ENCODE measurements around the gene POLR3K. TPM values are rescaled to one million over a fixed set of nuclear protein-coding genes. Genes with fewer than 3 reads are reported as not detected.

POLR3K gene
- total and polyA plus RNA-seq, 8 donors = 9.6 to 13.4 (median 11.3) TPM

- ATAC-seq (peak; percentile 95), DNase-seq (peak in 3 of 4 donors; percentile 13 to 66 (median 17))
- Histone ChIP-seq H3K27me3 (no peaks in the 10 kb centered on the region), H3K4me1 (no peaks in the 10 kb centered on the region), H3K36me3 (no peaks in the 10 kb centered on the region), H3K27ac (no peak overlapping the region), H3K9me3 (no peaks in the 10 kb centered on the region), H3K4me3 (no peak overlapping the region)
- intact Hi-C loops (cut with DNase I) = no loop called here
- TF ChIP-seq CTCF (IDR thresholded peaks at IDR 0.05) = no peak
These were observed 43.3 kb downstream of the POLR3K start for GRCh38 chr16:9903-10665.

Small RNA genes lying within 50 kb of the gene (microRNA-seq; reads per million reads assigned to microRNA genes)
- gene MIR6859-4 = 0 reads per million in 2 donors

Other genes with a start within 250 kb of the POLR3K start
- gene SNRNP25, start 220 bp upstream of the POLR3K start, total RNA-seq = 10 to 100 TPM; 19.1 to 22.2 TPM
- gene SNRNP25, start 220 bp upstream of the POLR3K start, polyA plus RNA-seq (ENCODE audit: insufficient read length in 6 of 6) = 10 to 100 TPM; 33.5 to 51.5 (median 40.6) TPM
- gene RHBDF1, start 19.0 kb upstream of the POLR3K start, total RNA-seq = 10 to 100 TPM; 33.4 to 45.0 TPM
- gene RHBDF1, start 19.0 kb upstream of the POLR3K start, polyA plus RNA-seq (ENCODE audit: insufficient read length in 6 of 6) = 10 to 100 TPM; 34.7 to 50.0 (median 39.7) TPM
- gene MPG, start 24.6 kb upstream of the POLR3K start, total RNA-seq = 10 to 100 TPM; 46.3 to 47.6 TPM
- 10 to 100 TPM; 22.2 to 35.9 (median 24.8) TPM for gene MPG, start 24.6 kb upstream of the POLR3K start, polyA plus RNA-seq (ENCODE audit: insufficient read length in 6 of 6)
- gene NPRL3, start 85.1 kb upstream of the POLR3K start, total RNA-seq = 10 to 100 TPM; 29.5 to 39.5 TPM
- 10 to 100 TPM; 29.3 to 35.1 (median 33.4) TPM for gene NPRL3, start 85.1 kb upstream of the POLR3K start, polyA plus RNA-seq (ENCODE audit: insufficient read length in 6 of 6)
- gene HBZ, start 99.0 kb upstream of the POLR3K start, total RNA-seq = not detected
- 1 to 10 TPM in 5 of 6 donors, under 1 TPM in 1; 0.52 to 8.7 (median 4.2) TPM for gene HBZ, start 99.0 kb upstream of the POLR3K start, polyA plus RNA-seq (ENCODE audit: insufficient read length in 6 of 6)
- not detected for gene HBM, start 112.4 kb upstream of the POLR3K start, total RNA-seq
- gene HBM, start 112.4 kb upstream of the POLR3K start, polyA plus RNA-seq (ENCODE audit: insufficient read length in 6 of 6) = 10 to 100 TPM in 2 of 6 donors, 1 to 10 TPM in 4; 2.8 to 12.6 (median 6.9) TPM
- gene HBA2, start 119.3 kb upstream of the POLR3K start, total RNA-seq = 100 to 1,000 TPM; 142 to 149 TPM
- gene HBA2, start 119.3 kb upstream of the POLR3K start, polyA plus RNA-seq (ENCODE audit: insufficient read length in 6 of 6) = 1,000 to 10,000 TPM in 5 of 6 donors, 100 to 1,000 TPM in 1; 922 to 5,766 (median 2,352) TPM
- 100 to 1,000 TPM; 159 to 211 TPM for gene HBA1, start 123.1 kb upstream of the POLR3K start, total RNA-seq
- gene HBA1, start 123.1 kb upstream of the POLR3K start, polyA plus RNA-seq (ENCODE audit: insufficient read length in 6 of 6) = 1,000 to 10,000 TPM in 4 of 6 donors, 100 to 1,000 TPM in 2; 599 to 3,734 (median 1,618) TPM
- gene HBQ1, start 126.9 kb upstream of the POLR3K start, total RNA-seq = not detected
- 1 to 10 TPM in 3 of 6 donors, under 1 TPM in 3; 0.42 to 1.8 (median 1.1) TPM for gene HBQ1, start 126.9 kb upstream of the POLR3K start, polyA plus RNA-seq (ENCODE audit: insufficient read length in 6 of 6)
- 10 to 100 TPM; 55.5 to 62.7 TPM for gene LUC7L, start 175.8 kb upstream of the POLR3K start, total RNA-seq
- gene LUC7L, start 175.8 kb upstream of the POLR3K start, polyA plus RNA-seq (ENCODE audit: insufficient read length in 6 of 6) = 100 to 1,000 TPM; 108 to 173 (median 149) TPM
- 10 to 100 TPM; 63.5 to 92.6 TPM for gene FAM234A, start 181.2 kb upstream of the POLR3K start, total RNA-seq
- 10 to 100 TPM; 49.7 to 61.5 (median 55.5) TPM for gene FAM234A, start 181.2 kb upstream of the POLR3K start, polyA plus RNA-seq (ENCODE audit: insufficient read length in 6 of 6)
- gene RGS11, start 222.3 kb upstream of the POLR3K start, total RNA-seq = 1 to 10 TPM; 3.9 to 8.3 TPM
- gene RGS11, start 222.3 kb upstream of the POLR3K start, polyA plus RNA-seq (ENCODE audit: insufficient read length in 6 of 6) = 1 to 10 TPM; 1.8 to 6.0 (median 3.7) TPM
- 1 to 10 TPM; 1.0 to 1.1 TPM for gene ARHGDIG, start 227.0 kb upstream of the POLR3K start, total RNA-seq
- gene ARHGDIG, start 227.0 kb upstream of the POLR3K start, polyA plus RNA-seq (ENCODE audit: insufficient read length in 6 of 6) = 1 to 10 TPM in 2 of 6 donors, under 1 TPM in 3, not detected in 1; 0.52 to 2.6 (median 0.97) TPM
- gene PDIA2, start 229.6 kb upstream of the POLR3K start, total RNA-seq = under 1 TPM; 0.32 to 0.60 TPM
- gene PDIA2, start 229.6 kb upstream of the POLR3K start, polyA plus RNA-seq (ENCODE audit: insufficient read length in 6 of 6) = 1 to 10 TPM in 1 of 6 donors, under 1 TPM in 5; 0.29 to 1.2 (median 0.67) TPM

All from left lung (tissue), 10 donors.